T-cell (primary cell): ENCODE measurements around the gene GRK3. TPM values are rescaled to one million over a fixed set of nuclear protein-coding genes. Genes with fewer than 3 reads are reported as not detected.

ENCODE experiments used
- ATAC-seq, 4 experiments: fragments of 200-7000 bp in 3 of 4; fragments of 150-1000 bp in 1 of 4; cut with Tn5 transposase; replicated peaks in 1 of 4; 1 replicate in 3 of 4; 2 replicates in 1 of 4; pipeline ENCODE4 v1.10.0; 2021; ENCODE audit warnings: moderate library complexity in 3 of 4, mild to moderate bottlenecking in 2 of 4, moderate number of reproducible peaks in 1 of 4
- CTCF ChIA-PET, 2 donors: fragments of 300-600 bp; sonication (Branson Sonifier 250); formaldehyde crosslinking; loops; one replicate each; lab custom pipeline; 2022; ENCODE audit warnings: antibody characterized with exemption in 2 of 2; lab: Charles Lee
- POLR2A ChIA-PET, 2 donors: fragments of 300-600 bp; sonication (Branson Sonifier 250); formaldehyde crosslinking; loops; one replicate each; lab custom pipeline; 2022; ENCODE audit warnings: antibody characterized with exemption in 2 of 2; lab: Charles Lee
- DNase-seq, 35 experiments: peaks; one replicate each; pipeline versions ENCODE4 v3.0.0 to v3.0.0-alpha.2; 2013 to 2023
- H3K27ac ChIP-seq: one replicate; pipeline ENCODE4 v1.5.1; 2013; ENCODE audit warnings: low read length
- H3K27me3 ChIP-seq, 2 experiments: replicated peaks in 1 of 2; 1 replicate in 1 of 2; 2 replicates in 1 of 2; pipeline versions ENCODE4 v1.6.1 to v1.7.0; 2013; ENCODE audit warnings: low read length in 1 of 2, mixed read lengths in 1 of 2; ENCODE audit not compliant: control insufficient read depth in 2 of 2, insufficient read depth in 2 of 2; ENCODE audit errors: extremely low read depth in 1 of 2
- H3K36me3 ChIP-seq, 2 donors: 1 replicate in 1 of 2; 2 replicates in 1 of 2; pipeline versions ENCODE4 v1.6.1 to v1.7.0; 2013; ENCODE audit warnings: low read length in 1 of 2; ENCODE audit not compliant: control insufficient read depth in 2 of 2, insufficient read depth in 1 of 2; ENCODE audit errors: extremely low read depth in 1 of 2
- H3K4me1 ChIP-seq, 2 experiments: 1 replicate in 1 of 2; 2 replicates in 1 of 2; pipeline versions ENCODE4 v1.6.1 to v1.7.0; 2013; ENCODE audit warnings: low read length in 2 of 2, mixed read lengths in 1 of 2; ENCODE audit not compliant: insufficient read depth in 2 of 2, control insufficient read depth in 1 of 2; ENCODE audit errors: extremely low read depth in 1 of 2
- H3K4me3 ChIP-seq, 2 donors: 1 replicate in 1 of 2; 2 replicates in 1 of 2; pipeline versions ENCODE4 v1.5.1 to v1.7.0; 2013; ENCODE audit warnings: mild to moderate bottlenecking in 2 of 2, low read length in 1 of 2, moderate library complexity in 1 of 2; ENCODE audit not compliant: control insufficient read depth in 1 of 2; ENCODE audit errors: extremely low read depth in 1 of 2
- H3K9me3 ChIP-seq: 2 replicates; pipeline ENCODE4 v1.7.0; 2013
- H3K27ac Mint-ChIP-seq, 2 donors: one replicate each; pipeline ENCODE4 v1.8.0; 2020 to 2021; ENCODE audit warnings: mild to moderate bottlenecking in 2 of 2, mixed read lengths in 2 of 2
- H3K27me3 Mint-ChIP-seq, 2 donors: one replicate each; pipeline ENCODE4 v1.8.0; 2021 to 2022; ENCODE audit warnings: mixed read lengths in 2 of 2
- H3K36me3 Mint-ChIP-seq: one replicate; pipeline ENCODE4 v1.8.0; 2021; ENCODE audit warnings: mixed read lengths
- H3K4me1 Mint-ChIP-seq, 3 donors: one replicate each; pipeline ENCODE4 v1.8.0; 2020 to 2022; ENCODE audit warnings: mixed read lengths in 3 of 3, mild to moderate bottlenecking in 1 of 3
- H3K4me3 Mint-ChIP-seq, 3 donors: one replicate each; pipeline ENCODE4 v1.8.0; 2020 to 2022; ENCODE audit warnings: mild to moderate bottlenecking in 3 of 3, mixed read lengths in 3 of 3, moderate library complexity in 3 of 3
- H3K9me3 Mint-ChIP-seq, 3 donors: one replicate each; pipeline ENCODE4 v1.8.0; 2020 to 2022; ENCODE audit warnings: mixed read lengths in 3 of 3
- WGBS: methylation state at CpG from one replicate; pipeline ENCODE4 v1.1.5; 2013; ENCODE audit warnings: missing lambda C conversion rate; ENCODE audit not compliant: insufficient coverage; 5-methylcytosine and 5-hydroxymethylcytosine counted together
- total RNA-seq, 35 experiments: library from RNA in 6 of 35; stranded (reverse) in 6 of 35; fragments of 120-200 nt in 1 of 35; gene quantifications; one replicate each; pipeline versions ENCODE4 v1.2.1 to v1.2.4 and lab custom pipeline; 2013 to 2026

The GRK3 gene
- total RNA-seq, 5 donors from 2014 or later (not counting 1 experiment from before 2014, with no cell fraction given), result 1.4 to 7.0 (median 3.6) TPM

DNA sequence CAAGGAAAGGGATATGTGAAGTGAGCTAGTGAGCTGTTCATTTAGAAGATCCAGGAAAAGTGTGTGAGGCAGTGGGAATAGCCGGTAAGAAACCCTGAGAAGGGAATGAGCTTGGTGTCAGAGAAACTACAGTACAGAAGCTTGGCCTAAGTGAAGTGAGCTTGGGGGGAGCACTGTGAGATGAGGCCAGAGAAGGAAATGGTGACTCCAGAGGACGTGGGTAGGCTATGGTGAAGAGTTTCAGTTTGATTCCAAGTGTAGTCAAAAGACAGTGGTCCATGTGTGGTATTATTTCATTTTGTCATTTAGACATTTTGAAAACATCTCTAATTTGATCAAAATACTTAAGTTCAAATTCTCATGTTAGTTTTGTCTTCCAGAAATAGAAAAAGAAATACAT, 77.2 kb downstream of the GRK3 start:
- Histone ChIP-seq H3K9me3 (no peaks in the 10 kb centered on the region), H3K4me1 (no peaks in the 10 kb centered on the region), H3K27me3 (no peaks in the 10 kb centered on the region), H3K36me3 (no peaks in the 10 kb centered on the region), H3K27ac (no peak overlapping the region), H3K4me3 (no peak overlapping the region)
- peaks cover 0 to 9% (median 0%) of the 10 kb centered on the region in 3 donors for H3K9me3 Mint-ChIP-seq
- ChIA-PET POLR2A (interaction anchor here in 1 of 2 donors (0.5 kb wide), 1 partner anchor 59 kb away, joined by 3 read pairs; no protein-coding TSS in a partner anchor), CTCF (no interaction called here)
- ATAC-seq (no peak), DNase-seq (no peak)
- no peak overlapping the region for H3K27ac Mint-ChIP-seq
- peaks cover 5 to 6% of the 10 kb centered on the region in 2 donors for H3K27me3 Mint-ChIP-seq
- 100% methylated on average over 1 of the region's 2 CpGs for WGBS
- no peak overlapping the region for H3K4me3 Mint-ChIP-seq
- peaks cover 13% of the 10 kb centered on the region for H3K36me3 Mint-ChIP-seq
- H3K4me1 Mint-ChIP-seq, result peaks cover 0 to 2% (median 0%) of the 10 kb centered on the region in 3 donors

DNA sequence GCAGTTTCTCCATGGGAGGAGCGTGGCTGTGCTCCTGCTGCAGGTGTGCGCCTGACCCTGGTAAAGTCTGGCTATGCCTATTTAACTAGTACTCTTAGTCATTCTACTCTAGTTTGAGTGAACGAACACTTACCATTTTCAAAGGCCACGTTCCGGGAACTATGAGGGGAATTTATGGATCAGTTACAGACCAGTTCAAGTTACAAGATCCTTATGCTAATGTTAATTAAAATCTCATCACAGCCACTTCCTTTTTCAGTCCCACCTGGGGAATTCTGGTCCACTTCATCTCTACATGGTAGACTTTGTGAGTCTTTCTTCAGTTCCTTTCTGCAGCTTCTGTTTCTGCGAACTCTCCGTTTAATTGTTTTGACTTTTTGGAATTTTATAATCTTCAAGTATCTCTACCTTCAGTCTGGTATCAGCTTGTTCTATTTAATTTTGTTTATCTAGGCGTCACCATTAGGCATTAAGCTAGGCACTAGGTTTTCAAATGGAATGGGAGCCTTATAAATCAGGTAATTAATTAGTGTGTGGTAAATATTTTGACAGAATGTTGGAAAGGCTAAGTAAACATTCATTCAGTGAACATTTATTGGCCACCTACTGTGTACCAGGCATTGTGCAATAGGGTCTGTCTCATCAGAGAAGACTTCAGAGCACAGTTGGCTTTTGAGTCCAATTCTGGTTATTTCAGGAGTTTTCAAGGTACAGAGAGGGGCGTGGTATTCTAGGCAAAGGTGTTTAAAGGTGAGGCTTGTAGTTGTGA, 78.9 kb downstream of the GRK3 start:
- Mint-ChIP-seq H3K36me3 (peaks cover 9% of the 10 kb centered on the region), H3K4me1 (peaks cover 0 to 2% (median 0%) of the 10 kb centered on the region in 3 donors), H3K9me3 (peaks cover 0 to 9% (median 0%) of the 10 kb centered on the region in 3 donors), H3K4me3 (no peak overlapping the region), H3K27ac (no peak overlapping the region), H3K27me3 (peaks cover 5 to 6% of the 10 kb centered on the region in 2 donors)
- ChIA-PET CTCF (no interaction called here), POLR2A (no interaction called here)
- Histone ChIP-seq H3K27ac (no peak overlapping the region), H3K9me3 (no peaks in the 10 kb centered on the region), H3K36me3 (no peaks in the 10 kb centered on the region), H3K27me3 (no peaks in the 10 kb centered on the region), H3K4me1 (no peaks in the 10 kb centered on the region), H3K4me3 (no peak overlapping the region)
- WGBS, result 80% methylated on average over 3 of the region's 9 CpGs
- ATAC-seq, result no peak
- no peak for DNase-seq

DNA sequence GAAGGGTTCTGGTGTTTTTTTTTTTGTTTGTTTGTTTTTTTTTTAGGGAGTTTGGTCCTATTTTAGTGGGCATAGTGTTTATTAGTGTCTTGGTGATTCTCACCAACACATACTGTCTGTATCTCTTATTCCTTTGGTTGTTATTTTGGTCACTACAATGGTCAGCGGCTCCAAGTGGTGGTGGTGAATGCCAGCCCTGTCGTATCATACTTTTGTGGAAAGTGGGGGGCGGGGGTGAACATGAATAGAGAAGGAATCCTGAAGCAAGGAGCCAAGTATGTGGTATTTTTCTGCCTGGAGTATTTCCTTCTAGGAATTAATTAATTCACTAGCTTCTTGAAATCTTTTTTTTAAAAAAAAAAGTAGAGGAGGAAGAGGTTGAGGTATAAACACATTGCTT, 79.6 kb downstream of the GRK3 start:
- no peaks in the 10 kb centered on the region for H3K4me1 ChIP-seq
- H3K4me3 ChIP-seq, result no peak overlapping the region
- ChIA-PET CTCF (no interaction called here), POLR2A (no interaction called here)
- no peaks in the 10 kb centered on the region for H3K9me3 ChIP-seq
- Mint-ChIP-seq H3K27me3 (peaks cover 5 to 6% of the 10 kb centered on the region in 2 donors), H3K36me3 (peaks cover 4% of the 10 kb centered on the region), H3K9me3 (peaks cover 0 to 9% (median 0%) of the 10 kb centered on the region in 3 donors), H3K27ac (no peak overlapping the region), H3K4me1 (peaks cover 0 to 2% (median 0%) of the 10 kb centered on the region in 3 donors), H3K4me3 (no peak overlapping the region)
- H3K36me3 ChIP-seq, result no peaks in the 10 kb centered on the region
- H3K27ac ChIP-seq, result no peak overlapping the region
- DNase-seq (no peak), ATAC-seq (no peak)
- no CpG with 5 or more reads among the region's 3 CpGs for WGBS
- H3K27me3 ChIP-seq, result no peaks in the 10 kb centered on the region

DNA sequence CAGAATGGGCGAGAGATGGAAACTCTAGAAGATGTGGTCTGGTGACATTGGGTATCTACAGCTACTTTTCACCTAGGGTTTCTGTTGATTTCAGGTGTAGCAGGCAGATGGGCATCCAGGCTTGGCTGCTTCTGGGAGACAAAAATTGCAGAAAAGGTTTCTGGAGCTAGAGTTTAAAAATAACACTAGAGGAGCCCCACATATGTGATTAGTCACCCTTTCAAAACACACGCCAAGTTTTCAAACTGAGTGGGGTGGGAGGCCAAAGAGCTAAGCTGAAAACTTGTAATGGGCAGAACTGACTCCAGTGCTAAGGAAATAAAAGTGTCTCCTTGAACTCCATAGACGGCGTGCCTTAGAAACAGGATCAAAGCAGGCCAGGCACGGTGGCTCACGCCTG, 80.8 kb downstream of the GRK3 start:
- WGBS, result 90% methylated on average over 2 of the region's 6 CpGs
- ChIA-PET CTCF (no interaction called here), POLR2A (no interaction called here)
- Histone ChIP-seq H3K27ac (no peak overlapping the region), H3K36me3 (no peaks in the 10 kb centered on the region), H3K27me3 (no peaks in the 10 kb centered on the region), H3K9me3 (no peaks in the 10 kb centered on the region), H3K4me1 (no peaks in the 10 kb centered on the region), H3K4me3 (no peak overlapping the region)
- Mint-ChIP-seq H3K4me3 (no peak overlapping the region), H3K4me1 (peaks cover 0 to 2% (median 0%) of the 10 kb centered on the region in 3 donors), H3K9me3 (peaks cover 0 to under 1% (median 0%) of the 10 kb centered on the region in 3 donors), H3K27ac (no peak overlapping the region), H3K27me3 (peaks cover 5 to 6% of the 10 kb centered on the region in 2 donors), H3K36me3 (peaks cover 4% of the 10 kb centered on the region)
- ATAC-seq (no peak), DNase-seq (no peak)

DNA sequence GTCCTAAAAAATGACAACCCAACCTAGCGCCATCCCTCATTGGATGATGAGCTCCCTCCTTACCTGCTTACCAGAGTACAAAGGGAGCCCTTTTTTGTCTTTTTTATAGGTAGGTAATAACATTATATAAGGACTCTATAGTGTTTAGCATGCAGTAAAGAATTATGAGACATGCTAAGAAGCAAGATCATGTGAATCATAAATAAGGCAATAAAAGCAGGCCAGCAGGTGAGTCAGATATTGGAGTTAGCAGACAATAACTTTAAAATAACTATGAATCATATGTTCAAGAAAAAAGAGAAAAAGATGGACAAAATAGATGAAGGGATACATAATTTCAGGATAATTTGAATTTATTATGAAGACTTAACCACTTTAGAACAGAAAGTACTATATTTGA, 81.5 kb downstream of the GRK3 start:
- ChIA-PET CTCF (no interaction called here), POLR2A (no interaction called here)
- WGBS, result no CpG with 5 or more reads among the region's 1 CpG
- H3K27ac Mint-ChIP-seq, result no peak overlapping the region
- ATAC-seq, result no peak
- Histone ChIP-seq H3K4me1 (no peaks in the 10 kb centered on the region), H3K36me3 (no peaks in the 10 kb centered on the region), H3K27me3 (no peaks in the 10 kb centered on the region), H3K4me3 (no peak overlapping the region), H3K27ac (no peak overlapping the region), H3K9me3 (no peaks in the 10 kb centered on the region)
- no peak for DNase-seq
- peaks cover 0 to 2% (median 0%) of the 10 kb centered on the region in 3 donors for H3K4me1 Mint-ChIP-seq
- no peaks in the 10 kb centered on the region for H3K9me3 Mint-ChIP-seq
- peaks cover 4% of the 10 kb centered on the region for H3K36me3 Mint-ChIP-seq
- H3K27me3 Mint-ChIP-seq, result peaks cover 5 to 6% of the 10 kb centered on the region in 2 donors
- no peak overlapping the region for H3K4me3 Mint-ChIP-seq

DNA sequence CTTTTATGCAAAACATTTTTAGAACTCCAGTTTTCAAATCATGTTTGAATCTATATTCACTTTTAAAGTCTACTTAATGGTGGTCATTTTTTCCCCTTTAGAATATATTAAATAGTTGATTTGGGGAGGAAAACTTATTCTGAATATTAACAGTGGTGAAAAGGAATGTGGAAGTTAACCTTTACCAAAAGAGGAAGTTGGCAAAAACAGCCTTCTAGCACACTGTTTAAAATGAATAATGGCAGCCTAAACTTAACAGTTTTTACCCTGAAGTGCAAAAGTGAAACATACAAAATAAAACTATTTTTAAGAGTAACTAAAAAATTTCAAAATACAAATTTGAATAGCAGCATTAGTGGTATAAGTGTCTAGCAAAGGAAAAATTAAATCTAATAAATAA, 86.4 kb downstream of the GRK3 start:
- no peak overlapping the region for H3K27ac Mint-ChIP-seq
- no peaks in the 10 kb centered on the region for H3K36me3 ChIP-seq
- no peak for DNase-seq
- H3K9me3 Mint-ChIP-seq, result no peaks in the 10 kb centered on the region
- POLR2A ChIA-PET, result no interaction called here
- H3K4me1 Mint-ChIP-seq, result no peaks in the 10 kb centered on the region
- no peak overlapping the region for H3K4me3 Mint-ChIP-seq
- no peak overlapping the region for H3K27ac ChIP-seq
- CTCF ChIA-PET, result no interaction called here
- ATAC-seq, result no peak
- H3K27me3 Mint-ChIP-seq, result no peaks in the 10 kb centered on the region
- H3K27me3 ChIP-seq, result no peaks in the 10 kb centered on the region
- H3K9me3 ChIP-seq, result no peaks in the 10 kb centered on the region
- no peak overlapping the region for H3K4me3 ChIP-seq
- no peaks in the 10 kb centered on the region for H3K4me1 ChIP-seq
- H3K36me3 Mint-ChIP-seq, result no peaks in the 10 kb centered on the region
